ENCODE measurements around the gene FNDC8.

DNA sequence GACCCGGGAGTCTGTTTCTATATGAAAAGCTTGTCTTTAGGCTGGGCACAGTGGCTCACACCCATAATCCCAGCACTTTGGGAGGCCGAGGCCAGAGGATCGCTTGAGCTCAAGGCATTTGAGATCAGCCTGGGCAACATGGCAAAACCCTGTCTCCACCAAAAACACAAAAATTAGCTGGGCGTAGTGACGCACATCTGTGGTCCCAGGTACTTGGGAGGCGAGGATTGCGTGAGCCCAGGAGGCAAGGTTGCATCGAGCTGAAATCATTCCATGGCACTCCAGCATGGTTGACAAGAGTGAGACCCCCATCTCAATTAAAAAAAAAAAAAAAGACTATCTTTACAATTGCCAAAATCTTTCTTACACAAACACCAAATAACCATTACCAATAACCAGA is 35.3 kb upstream of the FNDC8 start:
- TF ChIP-seq POLR2A (IDR thresholded peaks at IDR 0.05) (no peak), EP300 (IDR thresholded peaks at IDR 0.05; ENCODE audit: low read depth) (no peak)
- TF ChIP-seq, protein P1, sequence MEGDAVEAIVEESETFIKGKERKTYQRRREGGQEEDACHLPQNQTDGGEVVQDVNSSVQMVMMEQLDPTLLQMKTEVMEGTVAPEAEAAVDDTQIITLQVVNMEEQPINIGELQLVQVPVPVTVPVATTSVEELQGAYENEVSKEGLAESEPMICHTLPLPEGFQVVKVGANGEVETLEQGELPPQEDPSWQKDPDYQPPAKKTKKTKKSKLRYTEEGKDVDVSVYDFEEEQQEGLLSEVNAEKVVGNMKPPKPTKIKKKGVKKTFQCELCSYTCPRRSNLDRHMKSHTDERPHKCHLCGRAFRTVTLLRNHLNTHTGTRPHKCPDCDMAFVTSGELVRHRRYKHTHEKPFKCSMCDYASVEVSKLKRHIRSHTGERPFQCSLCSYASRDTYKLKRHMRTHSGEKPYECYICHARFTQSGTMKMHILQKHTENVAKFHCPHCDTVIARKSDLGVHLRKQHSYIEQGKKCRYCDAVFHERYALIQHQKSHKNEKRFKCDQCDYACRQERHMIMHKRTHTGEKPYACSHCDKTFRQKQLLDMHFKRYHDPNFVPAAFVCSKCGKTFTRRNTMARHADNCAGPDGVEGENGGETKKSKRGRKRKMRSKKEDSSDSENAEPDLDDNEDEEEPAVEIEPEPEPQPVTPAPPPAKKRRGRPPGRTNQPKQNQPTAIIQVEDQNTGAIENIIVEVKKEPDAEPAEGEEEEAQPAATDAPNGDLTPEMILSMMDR (IDR thresholded peaks at IDR 0.05) = no peak

Measured in transverse colon (tissue), 3 donors.